OCI-LY3 (cell line): ENCODE data around the gene DHX15.

Experiments used
- H2AFZ ChIP-seq: fragments of 200-600, 300-600 bp; shearing (Covaris generic); 2 replicates; pipeline ENCODE4 v1.6.0; 2014; ENCODE audit warnings: antibody characterized with exemption, low read depth, low read length
- H3K27ac ChIP-seq: fragments of 200-600, 300-600 bp; sonication (generic); 2 replicates; pipeline ENCODE4 v1.5.1; 2014; ENCODE audit warnings: mild to moderate bottlenecking, low read length, moderate library complexity, mixed read lengths
- H3K27me3 ChIP-seq: fragments of 200-600, 300-600 bp; sonication (generic); 2 replicates; pipeline ENCODE4 v1.6.1; 2014; ENCODE audit warnings: low read depth, low read length, mixed read lengths
- H3K36me3 ChIP-seq: fragments of 200-600, 300-600 bp; sonication (generic); replicated peaks from 2 replicates; pipeline ENCODE3; 2014; ENCODE audit warnings: low read depth, low read length, mixed read lengths
- H3K4me1 ChIP-seq: fragments of 300-600, 200-600 bp; sonication (generic); 2 replicates; pipeline ENCODE4 v1.6.1; 2014; ENCODE audit warnings: low read length, mixed read lengths
- H3K4me2 ChIP-seq: fragments of 200-600, 300-600 bp; sonication (generic); 2 replicates; pipeline ENCODE4 v1.6.1; 2014; ENCODE audit warnings: low read length, mixed read lengths
- H3K4me3 ChIP-seq: fragments of 300-600, 200-600 bp; sonication (generic); 2 replicates; pipeline ENCODE4 v1.5.1; 2014; ENCODE audit warnings: antibody characterized with exemption, mild to moderate bottlenecking, low read length, moderate library complexity
- H3K79me2 ChIP-seq: fragments of 300-600, 200-600 bp; shearing (Covaris generic); 2 replicates; pipeline ENCODE4 v1.6.1; 2014; ENCODE audit warnings: mild to moderate bottlenecking, low read length, mixed read lengths
- H3K9ac ChIP-seq: fragments of 300-600, 200-600 bp; shearing (Covaris generic); 2 replicates; pipeline ENCODE4 v1.6.0; 2014; ENCODE audit warnings: mild to moderate bottlenecking, low read length, moderate library complexity
- H3K9me3 ChIP-seq: fragments of 200-600, 300-600 bp; shearing (Covaris generic); 2 replicates; pipeline ENCODE4 v1.6.1; 2014; ENCODE audit warnings: low read length, mixed read lengths; ENCODE audit not compliant: insufficient read depth
- H4K20me1 ChIP-seq: fragments of 200-600, 300-600 bp; sonication (generic); 2 replicates; pipeline ENCODE4 v1.6.1; 2016; ENCODE audit warnings: low read length, mixed read lengths; ENCODE audit not compliant: insufficient read depth
- EZH2phosphoT487 ChIP-seq: fragments of 200-600 bp; shearing (Covaris generic); IDR thresholded peaks from 2 replicates; pipeline ENCODE4 v1.6.1; 2018; ENCODE audit warnings: antibody characterized with exemption, mixed run types, low read depth
- TF ChIP-seq, protein P1 (sequence below): fragments of 200-600, 300-600 bp; sonication (generic); IDR thresholded peaks from 2 replicates; pipeline ENCODE4 v1.5.1; 2014; ENCODE audit warnings: antibody characterized with exemption, low read length, low read depth

Gene DHX15

DNA sequence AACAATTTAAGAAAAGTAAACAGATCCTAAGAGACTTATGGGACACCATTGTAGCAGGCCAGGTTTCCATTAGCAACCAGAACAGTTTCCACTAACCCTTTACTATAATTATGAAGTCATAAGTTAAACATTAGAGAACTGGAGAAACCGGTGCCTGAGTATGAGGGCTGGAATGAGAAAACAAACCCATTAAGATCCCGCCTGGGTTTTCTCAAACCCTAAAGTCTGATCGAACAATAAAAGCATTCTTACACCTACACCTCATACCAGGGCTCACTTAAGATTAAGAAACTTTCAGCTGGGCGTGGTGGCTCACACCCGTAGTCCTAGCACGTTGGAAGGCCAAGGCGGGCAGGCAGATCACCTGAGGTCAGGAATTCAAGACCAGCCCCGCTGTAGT lies 13.7 kb upstream of the DHX15 start:
- Histone ChIP-seq H3K9ac (no peak overlapping the region), H3K9me3 (0 out of 2 replicates have a peak, but pooled peaks cover 3% of the 10 kb centered on the region), H4K20me1 (no peaks in the 10 kb centered on the region), H3K4me1 (no peaks in the 10 kb centered on the region), H2AFZ (no peak overlapping the region), H3K4me3 (no peak overlapping the region), H3K27ac (no peak overlapping the region), H3K36me3 (no peaks in the 10 kb centered on the region), H3K27me3 (peaks cover 16% of the 10 kb centered on the region; the same call in 1 of the 2 replicates), H3K79me2 (no peaks in the 10 kb centered on the region), H3K4me2 (no peak overlapping the region)
- no peak for TF ChIP-seq EZH2phosphoT487

DNA sequence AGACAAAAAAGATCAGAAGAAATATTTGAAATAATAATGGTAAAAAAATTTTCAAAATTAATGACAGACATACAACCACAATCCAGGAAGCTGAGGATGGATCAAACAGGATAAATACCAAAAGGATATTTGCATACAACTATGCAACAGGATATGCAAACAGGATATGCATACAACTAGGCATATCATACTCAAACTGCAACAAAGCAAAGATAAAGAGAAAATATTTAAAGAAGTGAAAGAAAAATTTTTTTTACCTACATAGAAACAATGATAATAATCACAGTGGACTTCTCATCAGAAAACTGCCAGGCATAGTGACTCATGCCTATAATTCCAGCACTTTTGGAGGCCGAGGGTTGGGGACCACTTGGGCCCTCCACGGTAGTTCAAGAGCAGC lies 11.3 kb upstream of the DHX15 start:
- TF ChIP-seq, protein P1, sequence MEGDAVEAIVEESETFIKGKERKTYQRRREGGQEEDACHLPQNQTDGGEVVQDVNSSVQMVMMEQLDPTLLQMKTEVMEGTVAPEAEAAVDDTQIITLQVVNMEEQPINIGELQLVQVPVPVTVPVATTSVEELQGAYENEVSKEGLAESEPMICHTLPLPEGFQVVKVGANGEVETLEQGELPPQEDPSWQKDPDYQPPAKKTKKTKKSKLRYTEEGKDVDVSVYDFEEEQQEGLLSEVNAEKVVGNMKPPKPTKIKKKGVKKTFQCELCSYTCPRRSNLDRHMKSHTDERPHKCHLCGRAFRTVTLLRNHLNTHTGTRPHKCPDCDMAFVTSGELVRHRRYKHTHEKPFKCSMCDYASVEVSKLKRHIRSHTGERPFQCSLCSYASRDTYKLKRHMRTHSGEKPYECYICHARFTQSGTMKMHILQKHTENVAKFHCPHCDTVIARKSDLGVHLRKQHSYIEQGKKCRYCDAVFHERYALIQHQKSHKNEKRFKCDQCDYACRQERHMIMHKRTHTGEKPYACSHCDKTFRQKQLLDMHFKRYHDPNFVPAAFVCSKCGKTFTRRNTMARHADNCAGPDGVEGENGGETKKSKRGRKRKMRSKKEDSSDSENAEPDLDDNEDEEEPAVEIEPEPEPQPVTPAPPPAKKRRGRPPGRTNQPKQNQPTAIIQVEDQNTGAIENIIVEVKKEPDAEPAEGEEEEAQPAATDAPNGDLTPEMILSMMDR = no peak
- no peak for TF ChIP-seq EZH2phosphoT487
- H3K79me2 ChIP-seq = no peaks in the 10 kb centered on the region
- H3K9ac ChIP-seq = no peak overlapping the region
- H3K4me1 ChIP-seq = no peaks in the 10 kb centered on the region
- H3K4me3 ChIP-seq = no peak overlapping the region
- no peaks in the 10 kb centered on the region for H4K20me1 ChIP-seq
- no peak overlapping the region for H3K4me2 ChIP-seq
- peaks cover 18% of the 10 kb centered on the region; the same call in 1 of the 2 replicates for H3K27me3 ChIP-seq
- H2AFZ ChIP-seq = no peak overlapping the region
- H3K36me3 ChIP-seq = no peaks in the 10 kb centered on the region
- H3K9me3 ChIP-seq = peaks cover 3% of the 10 kb centered on the region; the same call in 1 of the 2 replicates
- no peak overlapping the region for H3K27ac ChIP-seq

DNA sequence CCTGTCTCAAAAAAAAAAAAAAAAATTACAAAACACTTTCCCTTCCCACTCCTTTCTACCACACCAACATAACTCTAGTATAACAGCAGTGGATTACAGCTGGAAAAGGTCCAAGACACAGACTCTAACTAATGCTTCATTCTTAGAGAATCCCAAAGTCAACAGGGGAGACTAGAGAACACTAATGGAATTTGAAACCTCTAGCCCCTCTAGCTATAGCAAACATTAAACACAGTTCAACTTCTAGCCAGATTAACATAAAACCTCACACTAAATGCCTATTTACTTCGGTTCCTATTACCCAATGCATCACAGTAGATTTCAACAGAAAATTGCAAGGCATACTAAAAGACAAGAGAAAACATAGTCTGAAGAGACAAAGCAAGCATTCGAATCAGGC lies 10.5 kb upstream of the DHX15 start:
- TF ChIP-seq, protein P1 = no peak
- Histone ChIP-seq H3K36me3 (no peaks in the 10 kb centered on the region), H3K27me3 (peaks cover 18% of the 10 kb centered on the region; the same call in 1 of the 2 replicates), H3K9ac (no peak overlapping the region), H3K9me3 (peaks cover 8% of the 10 kb centered on the region; the same call in 1 of the 2 replicates), H3K4me3 (no peak overlapping the region), H3K27ac (no peak overlapping the region), H3K79me2 (no peaks in the 10 kb centered on the region), H4K20me1 (no peaks in the 10 kb centered on the region), H3K4me2 (no peak overlapping the region), H3K4me1 (no peaks in the 10 kb centered on the region), H2AFZ (no peak overlapping the region)

DNA sequence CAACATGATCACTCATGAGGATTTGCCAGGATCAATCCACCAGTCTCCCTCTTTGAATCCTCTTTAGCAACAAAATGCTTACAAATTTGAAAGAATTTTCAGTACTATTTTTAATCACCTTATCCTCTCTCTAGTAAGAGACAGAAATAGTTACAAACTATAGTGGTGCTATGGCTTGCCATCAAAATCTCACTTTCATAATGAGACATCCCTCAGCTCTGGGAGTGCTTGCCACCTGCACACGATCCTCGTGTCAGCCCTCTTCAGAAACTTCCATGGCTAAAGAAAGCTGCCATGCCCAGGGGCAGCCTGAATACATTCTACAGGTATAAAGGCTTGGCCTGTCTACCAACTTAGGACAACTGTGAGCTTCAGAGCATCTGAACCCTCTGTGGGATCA lies 5.1 kb upstream of the DHX15 start:
- Histone ChIP-seq H3K4me3 (no peak overlapping the region), H3K9ac (no peak overlapping the region)
- no peak for TF ChIP-seq EZH2phosphoT487
- TF ChIP-seq, protein P1 = no peak

More for the DNA sequence above, 5.1 kb upstream of the DHX15 start:
- no peak overlapping the region for H3K27ac ChIP-seq
- H3K79me2 ChIP-seq = peaks cover 4% of the 10 kb centered on the region; the same call in 1 of the 2 replicates
- H2AFZ ChIP-seq = no peak overlapping the region
- H3K27me3 ChIP-seq = peaks cover 18% of the 10 kb centered on the region; the same call in 1 of the 2 replicates
- no peaks in the 10 kb centered on the region for H4K20me1 ChIP-seq
- peaks cover 7% of the 10 kb centered on the region; the same call in 1 of the 2 replicates for H3K9me3 ChIP-seq
- peaks cover 19% of the 10 kb centered on the region for H3K4me1 ChIP-seq
- no peak overlapping the region for H3K4me2 ChIP-seq
- no peaks in the 10 kb centered on the region for H3K36me3 ChIP-seq
